ENCODE data around the gene ZNF274.
"Not testable (repeated sequence)": the region's sequence is repeated elsewhere in the genome, so short reads cannot be mapped to it uniquely, and the experiment has no call there.

ZNF274 gene

DNA sequence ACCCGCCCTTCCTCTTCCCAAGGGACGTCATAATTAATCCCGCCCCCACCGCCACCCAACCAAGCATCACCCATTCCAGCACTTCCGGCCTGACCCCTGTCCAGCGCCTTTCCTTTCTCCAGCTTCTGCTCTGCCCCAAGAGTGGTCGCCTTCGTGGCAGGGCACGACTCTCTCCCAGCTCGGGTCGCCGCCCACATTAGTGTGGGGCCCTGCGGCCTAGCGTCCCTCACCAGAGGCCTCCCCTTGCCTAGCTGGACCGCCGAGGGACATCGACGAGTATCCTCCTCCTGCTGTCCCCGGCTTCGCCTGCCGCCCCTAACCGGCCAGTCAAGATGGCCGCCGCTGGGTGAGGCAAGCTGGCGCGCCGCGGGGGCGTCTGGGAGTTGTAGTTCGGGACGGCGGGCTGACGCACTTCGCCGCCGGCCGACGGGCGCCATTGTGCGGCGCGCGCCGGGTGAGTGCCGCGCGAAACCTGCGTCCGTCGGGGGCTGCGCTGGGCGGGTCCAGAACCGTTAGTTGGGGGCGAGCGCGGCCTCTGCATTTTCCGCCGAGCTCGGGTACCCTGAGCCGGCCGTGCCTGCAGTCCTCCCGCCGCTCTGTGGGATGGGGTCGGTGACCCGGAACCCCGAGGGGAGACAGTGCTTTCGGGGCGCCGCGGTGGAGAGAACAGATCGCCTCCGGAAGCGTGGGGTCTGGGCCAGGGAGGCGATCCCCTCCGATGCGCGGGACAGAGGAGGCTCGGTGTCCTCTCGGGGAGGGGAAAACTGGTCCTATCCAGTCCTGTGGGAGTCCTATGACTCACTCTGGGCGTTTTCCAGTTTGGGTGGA, at the start of gene ZNF274:
Gene ZNF274 (plus strand): TSS at position 73 of the 828 bp plus-strand sequence. CDS start 905 bp downstream, outside the sequence.
- DNase-seq (ENCODE audit: low read depth), result peak; percentile 88

DNA sequence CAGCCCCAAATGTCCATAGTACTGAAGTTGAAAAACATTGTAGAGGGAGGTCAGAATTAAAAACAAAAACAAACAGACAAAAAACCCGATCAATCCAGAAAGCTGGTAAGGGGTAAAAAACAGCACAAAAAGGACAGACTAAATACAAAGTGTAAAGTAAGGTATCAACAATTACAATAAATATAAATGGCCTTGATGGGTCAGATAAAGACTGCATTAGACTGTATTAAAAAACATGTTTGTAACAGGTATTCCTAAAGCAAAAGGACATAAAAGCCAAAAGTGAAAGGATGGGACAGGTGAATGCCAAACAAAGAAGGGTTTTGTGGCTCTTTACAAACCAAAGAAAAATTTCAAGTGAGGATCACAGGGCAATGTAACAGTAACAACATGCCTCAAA, 48.6 kb upstream of the ZNF274 start:
- no peak for DNase-seq (ENCODE audit: low read depth)

DNA sequence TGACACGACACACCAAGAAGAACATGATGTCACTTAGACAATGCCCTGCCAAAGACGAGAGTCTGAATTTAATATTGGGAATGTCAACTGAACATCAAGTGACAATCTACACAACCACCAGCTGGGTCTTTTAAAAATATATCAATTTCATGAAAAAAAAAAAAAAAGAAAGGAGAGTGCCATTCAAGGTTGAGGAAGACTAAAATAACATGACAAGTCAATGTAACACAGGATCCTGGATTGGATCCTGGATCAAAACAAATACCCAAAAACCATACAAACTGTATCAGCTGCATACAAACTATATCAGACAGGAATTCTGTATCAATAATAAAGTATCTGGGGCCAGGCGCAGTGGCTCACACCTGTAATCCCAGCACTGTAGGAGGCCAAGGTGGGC, 37.0 kb upstream of the ZNF274 start:
- DNase-seq (ENCODE audit: low read depth), result no peak

DNA sequence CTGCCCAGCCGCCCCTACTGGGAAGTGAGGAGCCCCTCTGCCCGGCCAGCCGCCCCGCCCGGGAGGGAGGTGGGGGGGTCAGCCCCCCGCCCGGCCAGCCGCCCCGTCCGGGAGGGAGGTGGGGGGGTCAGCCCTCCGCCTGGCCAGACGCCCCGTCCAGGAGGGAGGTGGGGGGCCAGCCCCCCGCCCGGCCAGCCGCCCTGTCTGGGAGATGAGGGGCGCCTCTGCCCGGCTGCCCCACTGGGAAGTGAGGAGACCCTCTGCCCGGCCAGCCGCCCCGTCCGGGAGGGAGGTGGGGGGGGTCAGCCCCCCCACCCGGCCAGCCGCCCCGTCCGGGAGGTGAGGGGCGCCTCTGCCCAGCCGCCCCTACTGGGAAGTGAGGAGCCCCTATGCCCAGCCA, 35.4 kb upstream of the ZNF274 start:
- DNase-seq (ENCODE audit: low read depth), result not testable (repeated sequence)

DNA sequence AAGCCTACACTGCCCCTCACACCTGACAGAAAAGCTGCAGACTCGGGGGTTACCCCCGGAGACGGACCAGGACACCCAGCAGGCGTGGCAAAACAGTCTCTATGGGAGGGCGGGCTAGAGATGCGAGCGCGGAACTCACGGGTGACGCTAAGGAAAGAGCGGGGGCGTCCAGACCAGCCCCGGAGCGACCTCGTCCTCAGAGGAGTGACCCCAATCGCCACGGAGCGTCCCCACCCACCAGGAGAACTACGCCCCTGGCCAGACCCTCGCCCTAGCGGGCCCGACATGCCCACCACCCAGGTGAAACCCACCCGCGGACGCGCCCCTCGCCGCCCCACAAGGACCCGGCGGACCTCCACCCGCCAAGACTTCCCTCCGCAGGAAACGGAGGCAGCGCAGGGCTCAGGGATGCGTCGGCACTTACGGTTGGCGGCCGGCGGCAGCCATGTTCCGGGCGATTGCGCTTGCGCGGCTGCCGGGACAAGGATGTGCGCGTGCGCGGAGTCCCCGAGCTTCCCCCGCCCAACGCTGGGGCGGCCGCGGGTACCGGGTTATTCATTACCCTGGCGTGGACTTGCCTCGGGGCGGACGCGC, 32.4 kb upstream of the ZNF274 start, which contains the start of gene ZNF329:
Gene ZNF329 (minus strand): TSS at position 462 of the 594 bp plus-strand sequence. CDS start 21,286 bp downstream, outside the sequence.
- peak; percentile 89 for DNase-seq (ENCODE audit: low read depth)

DNA sequence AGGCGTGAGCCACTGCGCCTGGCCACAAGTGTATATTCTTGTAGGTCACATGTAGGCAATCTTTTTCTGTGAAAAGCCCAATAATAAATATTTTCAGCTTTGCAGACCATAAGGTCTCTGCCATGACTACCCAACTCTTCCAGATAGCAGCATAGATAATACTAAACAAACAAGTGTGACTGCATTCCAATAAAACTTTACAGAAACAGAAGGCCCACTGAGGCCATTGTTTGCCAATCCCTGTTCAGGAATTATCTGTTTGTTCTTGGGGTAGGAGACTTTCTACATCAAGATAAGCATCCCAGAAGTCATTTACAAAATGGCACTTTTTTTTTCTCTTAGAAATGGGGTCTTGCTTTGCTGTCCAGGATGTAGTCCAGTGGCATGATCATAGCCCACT, 29.5 kb upstream of the ZNF274 start:
- no peak for DNase-seq (ENCODE audit: low read depth)

DNA sequence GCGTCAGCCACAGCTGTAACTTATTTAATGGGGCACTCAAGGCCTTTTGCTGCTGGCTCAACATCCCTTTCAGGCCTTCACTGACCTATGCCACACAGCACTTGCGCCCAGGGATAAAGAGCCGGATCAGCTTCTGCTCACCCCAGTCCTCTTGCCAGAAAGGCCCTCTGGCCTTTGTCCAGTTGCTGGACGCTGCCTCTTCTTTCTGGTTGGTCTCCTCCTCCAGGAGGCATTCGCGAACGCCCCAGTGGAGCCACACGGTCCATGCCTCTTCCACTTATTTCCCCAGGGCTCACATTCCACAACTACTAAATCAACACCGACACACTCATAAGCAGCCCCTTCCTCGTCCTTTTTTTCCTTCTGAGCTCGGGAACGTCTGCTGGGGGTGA, 28.6 kb upstream of the ZNF274 start:
- DNase-seq (ENCODE audit: low read depth), result no peak

- DNase-seq (ENCODE audit: low read depth), result peak; percentile 98
Observed at GRCh38 chr19:58154679-58155648, 27.9 kb upstream of the ZNF274 start.

DNA sequence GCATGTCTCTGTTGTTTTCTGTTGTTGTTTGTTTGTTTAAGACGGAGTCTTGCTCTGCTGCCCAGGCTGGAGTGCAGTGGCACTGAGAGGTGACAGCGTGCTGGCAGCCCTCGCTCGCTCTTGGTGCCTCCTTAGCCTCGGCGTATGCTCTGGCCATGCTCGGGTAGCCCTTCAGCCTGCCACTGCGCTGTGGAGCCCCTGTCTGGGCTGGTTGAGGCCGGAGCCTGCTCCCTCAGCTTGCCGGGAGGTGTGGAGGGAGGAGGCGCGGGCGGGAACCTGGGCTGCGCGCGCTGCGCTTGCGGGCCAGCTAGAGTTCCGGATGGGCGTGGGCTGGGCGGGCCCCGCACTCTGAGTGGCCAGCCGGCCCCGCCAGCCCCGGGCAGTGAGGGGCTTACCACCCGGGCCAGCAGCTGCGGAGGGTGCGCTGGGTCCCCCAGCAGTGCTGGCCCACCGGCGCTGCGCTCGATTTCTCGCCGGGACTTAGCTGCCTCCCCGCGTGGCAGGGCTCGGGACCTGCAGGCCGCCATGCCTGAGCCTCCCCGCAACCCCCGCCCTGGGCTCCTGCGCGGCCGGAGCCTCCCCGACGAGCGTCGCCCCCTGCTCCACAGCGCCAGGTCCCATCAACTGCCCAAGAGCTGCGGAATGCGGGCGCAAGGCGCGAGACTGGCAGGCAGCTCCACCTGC, 25.7 kb upstream of the ZNF274 start:
- no peak for DNase-seq (ENCODE audit: low read depth)

GRCh38 chr19:58166268-58166667, 16.6 kb upstream of the ZNF274 start:
- no peak for DNase-seq (ENCODE audit: low read depth)

DNA sequence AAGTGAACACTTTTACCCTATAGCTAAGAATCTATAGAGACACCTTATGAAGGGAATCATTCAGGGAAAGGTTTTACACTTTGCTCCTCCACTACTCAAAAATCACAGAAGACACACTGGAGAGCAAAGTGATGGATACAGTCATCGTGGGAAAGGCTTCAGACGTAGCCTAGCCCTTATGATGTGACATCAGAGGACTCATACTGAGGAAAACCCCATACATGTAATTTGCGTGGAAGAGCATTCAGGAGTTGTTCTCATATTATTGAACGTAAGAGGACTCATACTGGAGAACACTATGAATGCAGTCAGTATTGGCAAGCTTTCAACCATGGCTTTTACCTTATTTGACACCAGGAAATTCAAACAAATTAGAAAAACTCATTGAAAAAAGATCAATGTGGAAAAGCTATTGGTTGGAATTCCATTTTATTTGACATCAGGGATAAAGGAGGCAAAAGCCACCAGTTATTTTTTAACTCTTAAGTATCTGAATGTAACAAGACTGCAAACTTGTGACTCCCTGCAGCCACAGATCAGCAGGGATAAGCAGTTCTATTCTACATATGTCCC, 16.1 kb upstream of the ZNF274 start:
- DNase-seq (ENCODE audit: low read depth), result no peak

DNA sequence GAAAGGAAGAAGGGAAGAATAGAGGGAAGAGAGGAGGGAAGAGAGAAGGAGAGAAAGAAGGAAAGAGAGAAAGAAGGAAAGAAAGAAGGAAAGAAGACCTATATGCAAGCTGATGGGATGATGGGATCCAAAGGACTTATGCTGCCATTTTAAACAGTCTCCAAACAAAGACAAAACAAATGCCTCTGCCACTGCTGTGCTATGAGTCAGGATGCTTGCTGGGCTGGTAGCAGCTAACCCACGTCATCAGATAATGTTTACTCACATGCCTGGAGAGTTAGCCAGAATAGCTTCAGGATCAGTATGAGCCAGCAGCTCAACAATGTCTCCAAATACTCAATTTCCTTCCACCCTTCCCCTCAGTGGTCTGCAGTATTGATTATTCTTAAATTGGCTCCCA, 12.0 kb upstream of the ZNF274 start:
- DNase-seq (ENCODE audit: low read depth), result no peak

DNA sequence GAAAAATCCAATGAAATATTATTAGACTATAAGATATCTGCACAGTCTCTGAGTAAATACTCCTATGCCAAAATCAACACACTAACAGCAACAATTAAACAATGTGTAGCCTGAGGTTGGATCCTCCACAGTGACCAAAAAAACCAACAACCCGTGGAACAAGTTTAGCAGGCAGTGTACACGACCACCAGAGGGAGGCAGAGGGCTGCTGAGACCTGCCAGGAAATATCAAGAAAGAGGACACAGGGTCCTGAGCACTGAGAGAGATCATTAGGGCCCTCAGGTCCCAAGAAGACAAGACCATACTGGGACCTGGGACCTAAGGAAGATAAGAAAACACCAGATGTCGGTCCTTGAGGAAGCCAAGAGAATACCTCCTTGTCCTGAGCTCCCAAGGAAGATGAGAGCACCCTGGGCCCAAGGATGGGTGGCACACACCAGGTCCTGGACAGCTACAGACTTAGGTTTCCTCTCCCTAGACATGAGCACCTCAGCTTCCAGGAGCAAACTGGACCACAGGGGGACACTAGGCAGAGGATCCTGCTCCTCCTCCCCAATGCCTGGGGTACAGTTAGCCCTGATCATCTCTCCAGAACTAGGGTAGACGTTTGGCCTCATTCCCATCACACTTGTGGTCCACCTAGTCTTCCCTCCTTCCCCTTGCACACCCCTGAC, 822 bp upstream of the ZNF274 start:
- peak; percentile 29 for DNase-seq (ENCODE audit: low read depth)

DNA sequence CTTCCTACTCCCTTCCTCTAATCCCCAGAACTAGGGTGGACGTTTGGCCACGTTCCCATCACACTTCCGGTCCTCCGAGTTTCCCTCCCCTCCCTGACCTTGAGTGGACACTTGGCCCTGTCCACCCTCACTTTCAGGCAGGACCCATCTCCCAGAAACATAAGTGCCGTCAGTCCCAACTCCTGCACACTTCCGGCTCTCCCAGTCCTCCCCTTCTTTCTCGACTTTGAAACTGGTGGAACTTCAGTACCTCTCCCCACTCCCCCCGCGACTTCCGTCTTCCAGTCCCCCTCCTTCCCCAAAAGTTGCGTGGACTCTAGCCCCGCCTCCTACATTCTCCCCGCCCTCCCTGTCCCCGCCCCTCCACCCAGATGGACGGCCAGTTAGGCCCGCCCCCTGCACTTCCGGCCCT, 278 bp upstream of the ZNF274 start:
- no peak for DNase-seq (ENCODE audit: low read depth)

GRCh38 chr19:58183817-58184215, 955 bp downstream of the ZNF274 start:
- DNase-seq (ENCODE audit: low read depth), result no peak

DNA sequence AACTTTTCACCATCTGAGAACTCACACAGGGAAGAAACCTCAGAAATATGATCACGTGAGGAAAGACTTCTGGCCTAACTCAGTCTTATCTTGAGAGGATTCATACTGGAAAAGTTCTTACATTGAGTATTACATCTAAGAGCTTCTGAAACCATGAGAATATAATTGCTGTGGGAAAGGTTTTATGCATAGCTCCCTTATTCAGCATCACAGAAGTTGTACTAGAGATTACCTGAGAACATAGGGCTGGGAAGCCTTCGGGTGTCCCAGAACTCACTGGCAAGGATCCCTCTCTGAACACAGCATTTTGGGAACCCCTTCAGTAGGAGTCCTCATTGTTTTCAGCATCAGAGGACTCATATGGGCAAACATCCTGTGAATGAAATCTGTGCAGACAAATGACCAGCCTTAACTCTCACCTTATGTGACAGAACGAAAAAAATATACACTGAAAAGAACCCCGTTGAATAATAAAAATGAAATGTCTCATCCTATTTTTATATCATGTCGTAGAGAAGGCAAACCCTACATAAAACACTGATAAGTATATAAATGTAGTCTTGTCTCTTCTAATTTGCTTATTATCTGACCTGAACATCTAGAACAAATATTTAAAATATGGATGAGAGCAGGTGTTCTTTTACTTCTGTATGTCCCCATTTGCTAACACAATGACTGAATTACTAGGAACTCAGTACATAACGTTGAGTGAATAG, 14.2 kb downstream of the ZNF274 start:
- no peak for DNase-seq (ENCODE audit: low read depth)

GRCh38 chr19:58203814-58204475, 21.1 kb downstream of the ZNF274 start:
- DNase-seq (ENCODE audit: low read depth), result no peak

- DNase-seq (ENCODE audit: low read depth), result no peak
Observed at GRCh38 chr19:58204566-58204965, 21.7 kb downstream of the ZNF274 start.

DNA sequence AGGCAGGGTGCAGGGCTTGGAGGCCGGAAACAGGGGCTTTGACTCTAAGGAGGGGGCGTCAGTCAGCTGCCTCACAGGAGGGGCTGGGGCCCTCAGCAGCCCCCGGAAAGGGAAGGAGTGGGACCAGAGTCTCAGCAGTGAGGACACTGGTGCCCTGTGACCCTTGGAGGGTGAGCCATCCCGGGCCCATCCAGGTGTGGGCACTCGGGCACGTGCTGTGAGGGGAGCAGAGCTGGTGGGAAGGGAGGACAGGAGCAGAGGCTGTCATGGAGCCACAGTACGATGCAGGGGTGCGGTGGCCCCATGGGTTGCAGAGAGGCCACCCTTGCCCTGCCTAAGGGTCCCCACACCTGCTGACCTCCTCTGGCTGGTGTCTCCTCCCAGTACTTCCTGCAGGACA, 26.7 kb downstream of the ZNF274 start:
- no peak for DNase-seq (ENCODE audit: low read depth)

Data from activated gamma-delta T cell treated with anti-CD3 and anti-CD28 coated beads, Interleukin-2, amount 50 U/mL, for 16 hours (primary cell).